ENCODE measurements around the gene ZNF644. TPM values are rescaled to one million over a fixed set of nuclear protein-coding genes. Genes with fewer than 3 reads are reported as not detected.

Gene ZNF644
- total and polyA plus RNA-seq, 2 experiments from 2014 or later: 37.9 to 43.6 TPM

DNA sequence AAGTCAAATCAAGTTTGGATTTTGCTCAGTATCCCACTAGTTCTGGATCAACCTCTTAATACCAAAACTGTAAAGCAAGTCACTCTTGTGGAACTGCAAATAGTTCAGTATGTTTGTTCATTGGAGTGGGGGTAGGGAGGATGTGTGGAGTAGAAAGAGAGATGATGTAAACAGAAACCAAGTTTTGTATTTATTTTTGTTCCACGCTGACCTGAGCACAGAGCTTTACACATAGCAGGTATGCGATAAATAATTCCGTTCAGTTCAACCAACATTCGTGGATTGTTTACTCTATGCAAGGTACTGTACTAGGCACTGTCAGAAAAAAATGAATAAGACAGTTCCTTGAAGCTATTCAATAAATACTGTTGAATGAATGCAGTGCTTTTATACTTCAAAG, 4.5 kb upstream of the ZNF644 start:
- DNase-seq (ENCODE audit: low read depth in 1 of 2, low spot score in 1 of 2): no peak
- Histone ChIP-seq H3K4me1 (ENCODE audit: low read depth) (no peaks in the 10 kb centered on the region), H3K27ac (no peak overlapping the region), H3K27me3 (no peaks in the 10 kb centered on the region), H3K4me3 (no peak overlapping the region), H3K9me3 (ENCODE audit: low read depth) (no peaks in the 10 kb centered on the region), H3K36me3 (no peaks in the 10 kb centered on the region)
- TF ChIP-seq, protein P1, sequence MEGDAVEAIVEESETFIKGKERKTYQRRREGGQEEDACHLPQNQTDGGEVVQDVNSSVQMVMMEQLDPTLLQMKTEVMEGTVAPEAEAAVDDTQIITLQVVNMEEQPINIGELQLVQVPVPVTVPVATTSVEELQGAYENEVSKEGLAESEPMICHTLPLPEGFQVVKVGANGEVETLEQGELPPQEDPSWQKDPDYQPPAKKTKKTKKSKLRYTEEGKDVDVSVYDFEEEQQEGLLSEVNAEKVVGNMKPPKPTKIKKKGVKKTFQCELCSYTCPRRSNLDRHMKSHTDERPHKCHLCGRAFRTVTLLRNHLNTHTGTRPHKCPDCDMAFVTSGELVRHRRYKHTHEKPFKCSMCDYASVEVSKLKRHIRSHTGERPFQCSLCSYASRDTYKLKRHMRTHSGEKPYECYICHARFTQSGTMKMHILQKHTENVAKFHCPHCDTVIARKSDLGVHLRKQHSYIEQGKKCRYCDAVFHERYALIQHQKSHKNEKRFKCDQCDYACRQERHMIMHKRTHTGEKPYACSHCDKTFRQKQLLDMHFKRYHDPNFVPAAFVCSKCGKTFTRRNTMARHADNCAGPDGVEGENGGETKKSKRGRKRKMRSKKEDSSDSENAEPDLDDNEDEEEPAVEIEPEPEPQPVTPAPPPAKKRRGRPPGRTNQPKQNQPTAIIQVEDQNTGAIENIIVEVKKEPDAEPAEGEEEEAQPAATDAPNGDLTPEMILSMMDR (IDR thresholded peaks at IDR 0.05; ENCODE audit: low read depth, low read length): no peak

DNA sequence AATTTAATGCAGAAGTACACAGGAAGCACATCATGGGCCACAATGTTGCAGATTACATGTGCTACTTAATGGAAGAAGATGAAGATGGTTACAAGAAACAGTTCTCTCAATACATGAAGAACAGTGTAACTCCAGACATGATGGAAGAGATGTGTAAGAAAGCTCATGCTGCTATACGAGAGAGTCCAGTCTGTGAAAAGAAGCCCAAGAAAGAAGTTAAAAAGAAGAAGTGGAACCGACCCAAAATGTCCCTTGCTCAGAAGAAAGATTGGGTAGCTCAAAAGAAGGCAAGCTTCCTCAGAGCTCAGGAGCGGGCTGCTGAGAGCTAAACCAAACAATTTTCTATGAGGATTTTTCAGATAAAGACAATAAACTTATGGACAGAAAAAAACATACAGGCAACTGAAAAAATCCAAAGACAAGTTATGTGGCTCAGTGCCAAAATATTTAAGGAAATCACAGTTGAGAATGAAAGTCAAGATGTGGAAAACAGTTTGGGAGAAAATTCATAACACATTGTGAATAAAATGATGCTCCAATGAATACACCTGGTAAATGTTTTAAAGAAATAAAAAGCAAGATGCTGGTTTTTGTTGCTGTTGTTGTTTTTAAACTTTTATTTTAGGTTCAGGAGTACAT, 2.8 kb upstream of the ZNF644 start:
- no peaks in the 10 kb centered on the region for H3K36me3 ChIP-seq
- no peak for DNase-seq (ENCODE audit: low read depth in 1 of 2, low spot score in 1 of 2)
- TF ChIP-seq, protein P1 (IDR thresholded peaks at IDR 0.05; ENCODE audit: low read depth, low read length): no peak
- no peaks in the 10 kb centered on the region for H3K27me3 ChIP-seq
- no peaks in the 10 kb centered on the region for H3K9me3 ChIP-seq (ENCODE audit: low read depth)
- no peak overlapping the region for H3K4me3 ChIP-seq
- H3K4me1 ChIP-seq (ENCODE audit: low read depth): peaks cover 9% of the 10 kb centered on the region
- no peak overlapping the region for H3K27ac ChIP-seq

DNA sequence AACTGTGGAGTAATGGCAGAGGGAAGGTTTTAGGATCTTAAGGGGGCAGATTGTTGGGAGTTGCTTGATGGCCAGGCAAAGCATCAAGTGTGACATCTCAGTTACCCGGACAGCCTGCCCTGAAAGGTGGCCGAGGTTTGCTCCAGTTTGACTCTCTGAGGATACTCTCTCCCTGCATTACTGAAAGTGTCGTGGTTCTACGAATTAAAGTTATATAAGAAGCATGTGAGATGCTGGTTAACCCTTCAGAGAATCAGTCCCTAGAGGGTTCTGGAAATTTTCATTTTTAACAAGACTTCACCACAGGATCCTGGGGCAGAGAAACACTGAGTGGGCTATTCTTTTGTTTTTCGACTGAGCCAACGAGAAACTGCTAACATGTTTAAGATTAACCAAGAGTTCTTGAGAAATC, 689 bp upstream of the ZNF644 start:
- H3K4me1 ChIP-seq (ENCODE audit: low read depth): peaks cover 9% of the 10 kb centered on the region

DNA sequence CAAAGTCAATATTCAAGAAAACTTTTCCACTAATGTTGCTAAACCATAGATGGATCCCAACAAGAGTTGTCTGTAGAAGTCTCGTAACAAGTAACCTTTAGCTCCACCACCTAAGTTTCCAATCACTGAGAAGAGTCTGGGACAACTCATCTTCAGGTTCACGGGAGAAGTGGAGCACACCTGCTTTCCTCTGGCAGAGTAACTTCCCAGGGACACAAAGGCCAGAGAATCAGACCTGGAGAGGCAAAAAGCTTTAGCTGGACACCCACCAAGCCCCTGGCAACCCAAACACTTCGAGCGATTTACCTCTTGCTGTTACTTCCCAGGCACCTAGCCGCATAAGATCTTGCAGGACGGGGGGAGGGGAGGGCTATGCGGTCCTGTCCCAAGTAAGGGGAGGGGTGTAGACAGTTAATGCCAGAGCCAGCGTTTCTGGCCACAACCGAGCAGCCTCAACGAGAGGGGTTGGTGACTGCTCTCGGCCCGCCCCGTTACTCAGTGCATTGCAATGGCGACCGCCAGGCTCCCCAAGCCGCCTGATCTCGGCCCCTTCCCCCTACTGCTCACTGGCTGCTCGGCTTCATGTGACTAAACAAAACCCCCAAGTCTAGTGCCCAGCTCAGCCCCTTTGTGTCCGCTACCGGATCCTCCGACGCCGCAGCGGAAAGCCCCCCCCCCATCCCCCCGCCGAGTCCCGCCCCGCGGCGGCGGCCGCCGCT, 709 bp downstream of the ZNF644 start:
- H3K4me3 ChIP-seq: peak overlapping the region; percentile 73

More for the DNA sequence above, 689 bp upstream of the ZNF644 start:
- TF ChIP-seq, protein P1 (IDR thresholded peaks at IDR 0.05; ENCODE audit: low read depth, low read length): no peak
- peak overlapping the region; percentile 73 for H3K4me3 ChIP-seq
- H3K27me3 ChIP-seq: no peaks in the 10 kb centered on the region
- H3K9me3 ChIP-seq (ENCODE audit: low read depth): no peaks in the 10 kb centered on the region
- peak overlapping the region; percentile 100 for H3K27ac ChIP-seq
- no peaks in the 10 kb centered on the region for H3K36me3 ChIP-seq
- no peak for DNase-seq (ENCODE audit: low read depth in 1 of 2, low spot score in 1 of 2)

DNA sequence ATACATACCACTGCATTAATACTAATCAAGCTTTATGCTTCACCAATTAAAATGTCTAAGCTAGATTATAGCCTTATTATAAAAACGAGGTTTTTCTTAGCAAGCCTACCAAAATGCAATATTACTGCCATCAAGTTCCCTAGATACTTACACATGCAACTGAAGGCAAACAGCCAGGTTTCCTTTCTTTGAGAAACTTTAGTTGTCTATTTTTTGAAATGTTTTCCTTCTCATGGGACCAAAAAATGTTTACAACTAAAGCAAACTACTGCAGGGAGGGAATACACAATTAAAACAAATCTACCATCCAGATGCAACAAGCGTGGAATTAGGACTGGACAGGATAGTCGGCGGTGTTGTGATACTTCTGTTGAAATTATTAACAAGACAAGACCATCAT, 1.3 kb downstream of the ZNF644 start:
- H3K27ac ChIP-seq: peak overlapping the region; percentile 100
- no peaks in the 10 kb centered on the region for H3K27me3 ChIP-seq
- H3K4me3 ChIP-seq: peak overlapping the region; percentile 73
- H3K9me3 ChIP-seq (ENCODE audit: low read depth): no peaks in the 10 kb centered on the region
- no peaks in the 10 kb centered on the region for H3K36me3 ChIP-seq
- H3K4me1 ChIP-seq (ENCODE audit: low read depth): peaks cover 9% of the 10 kb centered on the region
- DNase-seq (ENCODE audit: low read depth in 1 of 2, low spot score in 1 of 2): peak in 1 of 2 donors; percentile 14
- TF ChIP-seq, protein P1 (IDR thresholded peaks at IDR 0.05; ENCODE audit: low read depth, low read length): no peak

More for the DNA sequence above, 709 bp downstream of the ZNF644 start:
- peaks cover 9% of the 10 kb centered on the region for H3K4me1 ChIP-seq (ENCODE audit: low read depth)
- peak; percentile 84 to 93 for DNase-seq (ENCODE audit: low read depth in 1 of 2, low spot score in 1 of 2)
- H3K27me3 ChIP-seq: no peaks in the 10 kb centered on the region
- H3K9me3 ChIP-seq (ENCODE audit: low read depth): no peaks in the 10 kb centered on the region
- no peaks in the 10 kb centered on the region for H3K36me3 ChIP-seq
- H3K27ac ChIP-seq: peak overlapping the region; percentile 100
- TF ChIP-seq, protein P1 (IDR thresholded peaks at IDR 0.05; ENCODE audit: low read depth, low read length): no peak

Data from cardiac muscle cell (in vitro differentiated cells and primary cell).